Left forelimb (tissue), 1 donor: ENCODE results near the gene ADCY1.
"Not testable (repeated sequence)": the region's sequence is repeated elsewhere in the genome, so short reads cannot be mapped to it uniquely, and the experiment has no call there.

Experiments
- DNase-seq: peaks from one replicate; pipeline ENCODE4 v3.0.0-alpha.2; 2018; ENCODE audit warnings: low spot score

Gene ADCY1

GRCh38 chr7:45573661-45574415 lies at the start of gene ADCY1:
ADCY1 (plus strand) TSS chr7:45574368; CDS start chr7:45574544, 176 bp downstream.
- peak; percentile 63 for DNase-seq

- peak; percentile 81 for DNase-seq
Observed at GRCh38 chr7:45524445-45524844, 49.7 kb upstream of the ADCY1 start.

- peak; percentile 77 for DNase-seq
Observed at GRCh38 chr7:45525057-45525456, 49.1 kb upstream of the ADCY1 start.

- DNase-seq = no peak
Observed at GRCh38 chr7:45543473-45543872, 30.7 kb upstream of the ADCY1 start.

GRCh38 chr7:45545105-45545710 lies 29.0 kb upstream of the ADCY1 start:
- not testable (repeated sequence) for DNase-seq

- not testable (repeated sequence) for DNase-seq
Observed at GRCh38 chr7:45548917-45549316, 25.3 kb upstream of the ADCY1 start.

- DNase-seq = no peak
Observed at GRCh38 chr7:45563401-45563800, 10.8 kb upstream of the ADCY1 start.

- DNase-seq = no peak
Observed at GRCh38 chr7:45563941-45564461, 10.2 kb upstream of the ADCY1 start.

- DNase-seq = no peak
Observed at GRCh38 chr7:45564485-45564884, 9.7 kb upstream of the ADCY1 start.

GRCh38 chr7:45564886-45565455 lies 9.2 kb upstream of the ADCY1 start:
- no peak for DNase-seq

- no peak for DNase-seq
Observed at GRCh38 chr7:45566386-45566785, 7.8 kb upstream of the ADCY1 start.

- DNase-seq = no peak
Observed at GRCh38 chr7:45566961-45567360, 7.2 kb upstream of the ADCY1 start.

- no peak for DNase-seq
Observed at GRCh38 chr7:45567713-45568112, 6.5 kb upstream of the ADCY1 start.

- no peak for DNase-seq
Observed at GRCh38 chr7:45568536-45569289, 5.5 kb upstream of the ADCY1 start.

- DNase-seq = peak; percentile 40
Observed at GRCh38 chr7:45569290-45569685, 4.9 kb upstream of the ADCY1 start.

GRCh38 chr7:45570797-45571196 lies 3.4 kb upstream of the ADCY1 start:
- peak; percentile 30 for DNase-seq

GRCh38 chr7:45573204-45573603 lies 964 bp upstream of the ADCY1 start:
- peak; percentile 57 for DNase-seq

- DNase-seq = no peak
Observed at GRCh38 chr7:45574416-45574668, 174 bp downstream of the ADCY1 start.

GRCh38 chr7:45574669-45575500 lies 717 bp downstream of the ADCY1 start:
- peak; percentile 71 for DNase-seq

GRCh38 chr7:45575501-45576248 lies 1.5 kb downstream of the ADCY1 start:
- DNase-seq = peak; percentile 65
